Measurements from ENCODE around the gene METAP1.

METAP1 gene

GRCh38 chr4:98995183-98996055 is at the start of gene METAP1:
METAP1 (plus strand) TSS chr4:98995721; CDS start chr4:98995754, 33 bp downstream.
- Histone ChIP-seq H3K27ac (ENCODE audit: low read length) (no peak within 1 kb of the TSS), H3K4me1 (ENCODE audit: control insufficient read depth, insufficient read depth, low read length) (no peaks in the 10 kb centered on the region), H3K36me3 (ENCODE audit: control insufficient read depth, insufficient read depth, low read length) (no peaks in the 10 kb centered on the region), H3K4me3 (ENCODE audit: low read length) (peak within 1 kb of the TSS; percentile 92), H3K27me3 (ENCODE audit: control insufficient read depth, insufficient read depth, low read length) (no peaks in the 10 kb centered on the region), H3K9me3 (ENCODE audit: control insufficient read depth, insufficient read depth, low read length) (no peaks in the 10 kb centered on the region)
- peak; percentile 73 for DNase-seq (ENCODE audit: low read depth, low spot score)
- no CpG with 5 or more reads among the region's 94 CpGs for WGBS (ENCODE audit: insufficient coverage, insufficient read length)

GRCh38 chr4:98946359-98946758 is 49.2 kb upstream of the METAP1 start:
- no peak for DNase-seq (ENCODE audit: low read depth, low spot score)
- no peak overlapping the region for H3K27ac ChIP-seq (ENCODE audit: low read length)
- no peak overlapping the region for H3K4me3 ChIP-seq (ENCODE audit: low read length)
- H3K27me3 ChIP-seq (ENCODE audit: control insufficient read depth, insufficient read depth, low read length) = no peaks in the 10 kb centered on the region
- H3K36me3 ChIP-seq (ENCODE audit: control insufficient read depth, insufficient read depth, low read length) = no peaks in the 10 kb centered on the region
- WGBS (ENCODE audit: insufficient coverage, insufficient read length) = no CpG with 5 or more reads among the region's 1 CpG
- no peaks in the 10 kb centered on the region for H3K4me1 ChIP-seq (ENCODE audit: control insufficient read depth, insufficient read depth, low read length)
- no peaks in the 10 kb centered on the region for H3K9me3 ChIP-seq (ENCODE audit: control insufficient read depth, insufficient read depth, low read length)

- WGBS (ENCODE audit: insufficient coverage, insufficient read length) = no CpG with 5 or more reads among the region's 1 CpG
- Histone ChIP-seq H3K4me1 (ENCODE audit: control insufficient read depth, insufficient read depth, low read length) (no peaks in the 10 kb centered on the region), H3K9me3 (ENCODE audit: control insufficient read depth, insufficient read depth, low read length) (no peaks in the 10 kb centered on the region), H3K27me3 (ENCODE audit: control insufficient read depth, insufficient read depth, low read length) (no peaks in the 10 kb centered on the region), H3K4me3 (ENCODE audit: low read length) (no peak overlapping the region), H3K36me3 (ENCODE audit: control insufficient read depth, insufficient read depth, low read length) (no peaks in the 10 kb centered on the region), H3K27ac (ENCODE audit: low read length) (no peak overlapping the region)
- no peak for DNase-seq (ENCODE audit: low read depth, low spot score)
These were observed 44.6 kb upstream of the METAP1 start for GRCh38 chr4:98950925-98951324.

- no peaks in the 10 kb centered on the region for H3K9me3 ChIP-seq (ENCODE audit: control insufficient read depth, insufficient read depth, low read length)
- no peaks in the 10 kb centered on the region for H3K36me3 ChIP-seq (ENCODE audit: control insufficient read depth, insufficient read depth, low read length)
- no peak for DNase-seq (ENCODE audit: low read depth, low spot score)
- H3K4me1 ChIP-seq (ENCODE audit: control insufficient read depth, insufficient read depth, low read length) = no peaks in the 10 kb centered on the region
- WGBS (ENCODE audit: insufficient coverage, insufficient read length) = no CpG with 5 or more reads among the region's 3 CpGs
- no peaks in the 10 kb centered on the region for H3K27me3 ChIP-seq (ENCODE audit: control insufficient read depth, insufficient read depth, low read length)
- H3K4me3 ChIP-seq (ENCODE audit: low read length) = no peak overlapping the region
- H3K27ac ChIP-seq (ENCODE audit: low read length) = no peak overlapping the region
These were observed 43.8 kb upstream of the METAP1 start for GRCh38 chr4:98951710-98952109.

GRCh38 chr4:98955229-98955628 is 40.3 kb upstream of the METAP1 start:
- no peaks in the 10 kb centered on the region for H3K9me3 ChIP-seq (ENCODE audit: control insufficient read depth, insufficient read depth, low read length)
- no CpG with 5 or more reads among the region's 6 CpGs for WGBS (ENCODE audit: insufficient coverage, insufficient read length)
- H3K4me1 ChIP-seq (ENCODE audit: control insufficient read depth, insufficient read depth, low read length) = no peaks in the 10 kb centered on the region
- DNase-seq (ENCODE audit: low read depth, low spot score) = no peak
- H3K36me3 ChIP-seq (ENCODE audit: control insufficient read depth, insufficient read depth, low read length) = no peaks in the 10 kb centered on the region
- H3K27me3 ChIP-seq (ENCODE audit: control insufficient read depth, insufficient read depth, low read length) = no peaks in the 10 kb centered on the region
- H3K27ac ChIP-seq (ENCODE audit: low read length) = no peak overlapping the region
- no peak overlapping the region for H3K4me3 ChIP-seq (ENCODE audit: low read length)

GRCh38 chr4:98958065-98958464 is 37.5 kb upstream of the METAP1 start:
- WGBS (ENCODE audit: insufficient coverage, insufficient read length) = no CpG with 5 or more reads among the region's 2 CpGs
- no peaks in the 10 kb centered on the region for H3K36me3 ChIP-seq (ENCODE audit: control insufficient read depth, insufficient read depth, low read length)
- no peaks in the 10 kb centered on the region for H3K9me3 ChIP-seq (ENCODE audit: control insufficient read depth, insufficient read depth, low read length)
- DNase-seq (ENCODE audit: low read depth, low spot score) = no peak
- H3K4me1 ChIP-seq (ENCODE audit: control insufficient read depth, insufficient read depth, low read length) = no peaks in the 10 kb centered on the region
- no peak overlapping the region for H3K4me3 ChIP-seq (ENCODE audit: low read length)
- H3K27ac ChIP-seq (ENCODE audit: low read length) = no peak overlapping the region
- no peaks in the 10 kb centered on the region for H3K27me3 ChIP-seq (ENCODE audit: control insufficient read depth, insufficient read depth, low read length)

- Histone ChIP-seq H3K27ac (ENCODE audit: low read length) (no peak overlapping the region), H3K4me1 (ENCODE audit: control insufficient read depth, insufficient read depth, low read length) (no peaks in the 10 kb centered on the region), H3K36me3 (ENCODE audit: control insufficient read depth, insufficient read depth, low read length) (no peaks in the 10 kb centered on the region), H3K27me3 (ENCODE audit: control insufficient read depth, insufficient read depth, low read length) (no peaks in the 10 kb centered on the region), H3K9me3 (ENCODE audit: control insufficient read depth, insufficient read depth, low read length) (no peaks in the 10 kb centered on the region), H3K4me3 (ENCODE audit: low read length) (no peak overlapping the region)
- no CpG with 5 or more reads among the region's 2 CpGs for WGBS (ENCODE audit: insufficient coverage, insufficient read length)
- DNase-seq (ENCODE audit: low read depth, low spot score) = no peak
These were observed 36.1 kb upstream of the METAP1 start for GRCh38 chr4:98959411-98959810.

- WGBS (ENCODE audit: insufficient coverage, insufficient read length) = no CpG with 5 or more reads among the region's 2 CpGs
- Histone ChIP-seq H3K27me3 (ENCODE audit: control insufficient read depth, insufficient read depth, low read length) (no peaks in the 10 kb centered on the region), H3K27ac (ENCODE audit: low read length) (no peak overlapping the region), H3K36me3 (ENCODE audit: control insufficient read depth, insufficient read depth, low read length) (no peaks in the 10 kb centered on the region), H3K9me3 (ENCODE audit: control insufficient read depth, insufficient read depth, low read length) (no peaks in the 10 kb centered on the region), H3K4me1 (ENCODE audit: control insufficient read depth, insufficient read depth, low read length) (no peaks in the 10 kb centered on the region), H3K4me3 (ENCODE audit: low read length) (no peak overlapping the region)
- DNase-seq (ENCODE audit: low read depth, low spot score) = no peak
These were observed 33.8 kb upstream of the METAP1 start for GRCh38 chr4:98961770-98962169.

- Histone ChIP-seq H3K4me1 (ENCODE audit: control insufficient read depth, insufficient read depth, low read length) (no peaks in the 10 kb centered on the region), H3K4me3 (ENCODE audit: low read length) (no peak overlapping the region), H3K27me3 (ENCODE audit: control insufficient read depth, insufficient read depth, low read length) (no peaks in the 10 kb centered on the region), H3K36me3 (ENCODE audit: control insufficient read depth, insufficient read depth, low read length) (no peaks in the 10 kb centered on the region), H3K9me3 (ENCODE audit: control insufficient read depth, insufficient read depth, low read length) (no peaks in the 10 kb centered on the region), H3K27ac (ENCODE audit: low read length) (no peak overlapping the region)
- DNase-seq (ENCODE audit: low read depth, low spot score) = no peak
- no CpG with 5 or more reads among the region's 5 CpGs for WGBS (ENCODE audit: insufficient coverage, insufficient read length)
These were observed 31.7 kb upstream of the METAP1 start for GRCh38 chr4:98963538-98964433.

GRCh38 chr4:98966926-98967325 is 28.6 kb upstream of the METAP1 start:
- H3K27me3 ChIP-seq (ENCODE audit: control insufficient read depth, insufficient read depth, low read length) = no peaks in the 10 kb centered on the region
- H3K4me1 ChIP-seq (ENCODE audit: control insufficient read depth, insufficient read depth, low read length) = no peaks in the 10 kb centered on the region; the same call in 1 of the 2 replicates
- WGBS (ENCODE audit: insufficient coverage, insufficient read length) = no CpG with 5 or more reads among the region's 3 CpGs
- DNase-seq (ENCODE audit: low read depth, low spot score) = no peak
- H3K9me3 ChIP-seq (ENCODE audit: control insufficient read depth, insufficient read depth, low read length) = no peaks in the 10 kb centered on the region
- H3K36me3 ChIP-seq (ENCODE audit: control insufficient read depth, insufficient read depth, low read length) = no peaks in the 10 kb centered on the region
- no peak overlapping the region for H3K27ac ChIP-seq (ENCODE audit: low read length)
- no peak overlapping the region for H3K4me3 ChIP-seq (ENCODE audit: low read length)
